Activated naive CD8-positive, alpha-beta T cell treated with anti-CD3 and anti-CD28 coated beads for 36 hours (primary cell): ENCODE data around the gene NBAS. TPM values are rescaled to one million over a fixed set of nuclear protein-coding genes. Genes with fewer than 3 reads are reported as not detected.
A peak's percentile ranks its signal among the peaks of the same experiment; 100 is the strongest.
"Not testable (repeated sequence)": the region's sequence is repeated elsewhere in the genome, so short reads cannot be mapped to it uniquely, and the experiment has no call there.

Experiments used
- DNase-seq: peaks from one replicate; pipeline ENCODE4 v3.0.0; 2021
- H3K27ac Mint-ChIP-seq: one replicate; pipeline ENCODE4 v1.8.0; 2022; ENCODE audit warnings: mild to moderate bottlenecking, moderate library complexity, mixed read lengths
- H3K27me3 Mint-ChIP-seq: one replicate; pipeline ENCODE4 v1.8.0; 2022; ENCODE audit warnings: mild to moderate bottlenecking, mixed read lengths
- H3K36me3 Mint-ChIP-seq: one replicate; pipeline ENCODE4 v1.8.0; 2021; ENCODE audit warnings: mild to moderate bottlenecking, mixed read lengths
- H3K4me1 Mint-ChIP-seq: one replicate; pipeline ENCODE4 v1.8.0; 2021; ENCODE audit warnings: mixed read lengths
- H3K4me3 Mint-ChIP-seq: one replicate; pipeline ENCODE4 v1.8.0; 2022; ENCODE audit warnings: mild to moderate bottlenecking, moderate library complexity, mixed read lengths
- H3K9me3 Mint-ChIP-seq: one replicate; pipeline ENCODE4 v1.8.0; 2022; ENCODE audit warnings: mixed read lengths
- total RNA-seq, 2 experiments: library from RNA; stranded (reverse); gene quantifications; one replicate each; pipeline ENCODE4 v1.2.3, GENCODE V29; 2021

Gene NBAS
- total RNA-seq, 2 experiments from 2014 or later, result 34.1 to 38.2 TPM

DNA sequence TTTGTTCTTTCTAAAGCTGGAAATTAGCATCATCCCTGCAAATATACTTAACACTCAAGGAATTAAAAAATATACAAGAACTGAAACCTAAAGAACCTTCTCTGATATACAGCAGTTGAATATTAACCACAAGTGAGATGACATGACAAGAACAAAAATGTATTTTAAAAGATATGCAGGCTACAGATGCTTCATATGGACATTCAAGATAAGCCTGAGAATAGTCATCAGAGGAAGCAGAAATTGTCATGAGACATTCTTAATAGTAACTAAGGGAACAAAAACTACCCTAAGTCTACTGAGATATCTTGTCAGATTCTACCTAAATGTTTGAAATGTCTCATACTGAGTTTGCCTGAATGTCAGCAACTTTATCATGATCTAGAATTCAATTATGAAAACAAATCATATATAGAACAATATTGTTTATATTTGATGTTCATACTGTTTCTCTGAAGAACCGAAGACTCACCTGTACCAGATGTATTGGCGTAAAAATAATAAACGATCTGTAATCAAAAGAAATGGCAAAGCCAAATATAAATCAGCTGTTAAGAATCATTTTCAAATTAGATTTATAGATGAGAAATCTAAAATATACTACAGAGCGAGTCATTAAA is 4.7 kb downstream of the NBAS start:
- no peak overlapping the region for H3K27ac Mint-ChIP-seq
- no peaks in the 10 kb centered on the region for H3K9me3 Mint-ChIP-seq
- no peak overlapping the region for H3K4me3 Mint-ChIP-seq
- DNase-seq, result no peak
- H3K4me1 Mint-ChIP-seq, result peaks cover 13% of the 10 kb centered on the region
- no peaks in the 10 kb centered on the region for H3K27me3 Mint-ChIP-seq
- peaks cover 3% of the 10 kb centered on the region for H3K36me3 Mint-ChIP-seq

DNA sequence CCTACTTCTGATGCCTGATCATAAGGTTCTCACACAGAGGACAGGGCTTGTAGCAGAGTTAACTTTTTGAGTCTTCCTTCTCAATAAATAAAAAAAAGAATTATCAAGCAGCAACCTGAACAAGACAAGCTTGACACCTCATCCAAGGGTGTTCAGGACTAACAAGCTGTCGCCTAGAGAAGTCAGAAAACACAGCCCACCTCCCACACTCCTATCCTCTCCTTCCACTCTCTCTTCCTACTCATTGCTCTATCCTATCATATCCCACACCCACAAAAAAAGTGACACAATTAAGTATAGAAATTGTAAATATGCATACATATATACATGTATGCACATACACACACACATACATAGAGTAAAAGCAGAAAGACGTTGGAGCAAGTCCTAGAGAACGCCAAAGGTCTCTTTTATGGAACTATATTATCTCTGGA is 5.4 kb downstream of the NBAS start:
- Mint-ChIP-seq H3K4me1 (peaks cover 13% of the 10 kb centered on the region), H3K4me3 (no peak overlapping the region), H3K9me3 (no peaks in the 10 kb centered on the region), H3K27ac (no peak overlapping the region), H3K27me3 (no peaks in the 10 kb centered on the region), H3K36me3 (peaks cover 3% of the 10 kb centered on the region)
- no peak for DNase-seq

DNA sequence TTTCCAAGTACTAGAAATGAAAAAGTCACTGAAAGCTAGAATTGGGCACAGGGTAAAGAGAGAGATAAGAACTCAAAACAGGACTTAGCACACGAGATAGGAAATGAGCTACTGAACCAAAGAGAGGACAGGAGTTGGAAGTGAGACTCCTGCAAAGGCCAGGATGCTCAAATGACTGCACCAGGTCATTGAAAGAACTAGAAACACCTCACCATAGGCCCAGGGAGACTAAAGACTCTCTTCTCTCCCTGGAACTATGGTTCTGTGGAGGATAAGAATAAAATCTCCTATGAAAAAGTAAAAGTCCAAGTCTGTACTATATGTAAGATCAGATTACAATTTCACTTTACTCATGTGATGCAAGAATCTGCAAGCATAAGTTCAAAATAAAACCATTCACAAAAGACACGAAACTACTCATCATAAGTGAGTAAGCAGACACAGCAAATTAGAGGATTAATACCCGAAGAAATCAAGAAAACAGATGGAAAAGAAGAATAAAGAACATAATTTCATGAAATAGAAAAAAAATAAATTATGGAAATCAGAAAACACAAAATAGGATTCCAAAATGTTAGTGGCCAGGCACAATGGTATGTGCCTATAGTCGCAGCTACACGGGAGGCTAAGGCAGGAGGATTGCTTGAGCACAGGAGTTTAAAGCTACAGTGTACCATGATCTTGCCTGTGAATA is 6.5 kb downstream of the NBAS start:
- no peak for DNase-seq
- Mint-ChIP-seq H3K4me1 (peaks cover 10% of the 10 kb centered on the region), H3K27me3 (no peaks in the 10 kb centered on the region), H3K36me3 (peaks cover 3% of the 10 kb centered on the region), H3K4me3 (no peak overlapping the region), H3K9me3 (no peaks in the 10 kb centered on the region), H3K27ac (no peak overlapping the region)

DNA sequence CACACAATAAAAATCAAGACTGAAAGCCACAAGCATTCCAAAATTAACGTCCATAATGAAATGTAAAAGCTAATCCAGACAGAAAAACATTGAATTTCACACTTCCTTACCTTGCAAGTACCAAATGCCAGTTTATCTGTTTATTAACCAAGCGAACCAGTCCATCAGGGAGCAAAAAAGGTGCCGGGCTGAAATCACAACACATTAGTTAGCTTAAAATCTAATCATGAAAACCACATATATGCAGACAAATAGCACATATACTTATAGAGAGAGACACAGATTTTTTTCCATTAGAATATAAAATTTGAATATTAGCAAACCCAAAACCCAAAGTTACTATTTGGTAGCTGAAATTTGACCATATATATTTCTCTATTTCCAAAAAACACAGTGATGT is 7.2 kb downstream of the NBAS start:
- Mint-ChIP-seq H3K36me3 (peaks cover 7% of the 10 kb centered on the region), H3K4me1 (peaks cover 4% of the 10 kb centered on the region), H3K27me3 (no peaks in the 10 kb centered on the region), H3K4me3 (no peak overlapping the region), H3K27ac (no peak overlapping the region), H3K9me3 (no peaks in the 10 kb centered on the region)
- no peak for DNase-seq

DNA sequence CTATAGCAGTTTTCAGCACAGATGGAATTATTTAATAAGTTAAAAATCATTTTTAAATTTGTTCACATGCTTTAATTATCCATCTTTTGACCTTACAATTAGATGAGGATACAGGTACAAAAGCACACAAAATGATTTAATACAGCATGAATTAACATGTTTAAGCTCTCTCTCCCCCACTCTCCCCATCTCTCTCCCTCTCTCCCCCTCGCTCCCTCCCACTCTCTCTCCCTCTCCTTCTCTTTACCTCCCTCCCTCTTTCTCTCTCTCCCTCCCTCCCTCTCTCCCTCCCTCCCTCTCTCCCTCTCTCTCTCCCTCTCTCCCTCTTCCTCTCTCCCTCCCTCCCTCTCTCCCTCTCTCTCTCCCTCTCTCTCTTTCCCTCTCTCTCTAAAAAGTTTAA is 7.6 kb downstream of the NBAS start:
- Mint-ChIP-seq H3K9me3 (no peaks in the 10 kb centered on the region), H3K27me3 (no peaks in the 10 kb centered on the region), H3K4me3 (no peak overlapping the region), H3K27ac (no peak overlapping the region), H3K4me1 (peaks cover 3% of the 10 kb centered on the region), H3K36me3 (peaks cover 7% of the 10 kb centered on the region)
- no peak for DNase-seq

DNA sequence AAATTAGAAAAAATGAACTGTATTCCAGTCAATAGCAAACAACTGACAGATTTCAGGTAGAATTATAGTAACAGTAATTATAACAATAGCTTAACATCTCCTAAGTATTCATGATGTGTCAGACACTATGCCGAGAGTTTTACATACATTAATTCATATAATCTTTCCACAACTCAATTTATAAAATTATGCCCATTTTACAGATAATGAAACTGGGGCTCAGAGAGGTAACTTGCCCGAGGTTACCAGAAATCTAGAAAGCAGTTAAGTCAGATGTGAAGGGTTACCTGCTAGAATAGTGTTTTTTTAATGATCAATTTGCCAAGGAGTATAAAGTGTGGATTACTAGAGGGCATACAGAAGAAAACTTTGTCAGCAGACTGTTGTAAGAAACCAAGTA is 12.2 kb downstream of the NBAS start:
- DNase-seq, result no peak
- H3K9me3 Mint-ChIP-seq, result no peaks in the 10 kb centered on the region
- peaks cover 1% of the 10 kb centered on the region for H3K4me1 Mint-ChIP-seq
- peaks cover 7% of the 10 kb centered on the region for H3K36me3 Mint-ChIP-seq
- no peak overlapping the region for H3K4me3 Mint-ChIP-seq
- H3K27me3 Mint-ChIP-seq, result no peaks in the 10 kb centered on the region
- no peak overlapping the region for H3K27ac Mint-ChIP-seq

DNA sequence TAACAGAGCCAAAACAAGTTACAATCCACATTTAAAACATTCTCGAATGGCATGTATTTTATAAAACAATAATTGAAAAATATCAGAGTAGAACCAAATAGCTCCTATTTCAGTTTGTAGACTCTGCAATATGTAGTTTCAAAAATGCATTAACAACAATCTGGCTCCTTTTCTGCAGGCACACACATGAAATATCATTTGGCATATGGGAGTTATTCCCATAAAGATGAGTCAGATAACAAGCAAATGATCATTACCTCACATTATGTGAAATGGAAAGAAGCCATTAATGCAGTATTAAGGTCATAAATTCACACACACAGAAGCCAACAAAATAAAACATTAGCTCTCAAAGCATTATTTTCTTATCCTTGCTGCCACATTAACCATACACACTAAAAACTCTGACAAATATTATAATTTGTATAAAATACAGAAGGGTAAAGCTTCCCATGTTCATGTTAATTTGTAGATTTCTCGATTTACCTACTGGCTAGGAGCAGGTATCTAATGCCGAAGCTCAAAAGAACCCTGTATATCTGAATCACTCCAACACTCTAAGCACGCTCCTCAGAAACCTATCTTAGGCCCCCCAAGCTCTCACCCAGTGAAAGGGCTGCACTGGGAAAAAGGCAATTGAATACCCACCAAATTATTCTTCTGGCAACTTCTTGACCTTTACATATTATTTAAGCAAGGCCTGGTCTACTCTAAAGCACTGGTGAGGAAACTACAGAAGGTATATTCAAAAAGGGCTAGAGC is 13.8 kb downstream of the NBAS start:
- H3K4me1 Mint-ChIP-seq, result peaks cover 3% of the 10 kb centered on the region
- no peak overlapping the region for H3K4me3 Mint-ChIP-seq
- H3K9me3 Mint-ChIP-seq, result no peaks in the 10 kb centered on the region

DNA sequence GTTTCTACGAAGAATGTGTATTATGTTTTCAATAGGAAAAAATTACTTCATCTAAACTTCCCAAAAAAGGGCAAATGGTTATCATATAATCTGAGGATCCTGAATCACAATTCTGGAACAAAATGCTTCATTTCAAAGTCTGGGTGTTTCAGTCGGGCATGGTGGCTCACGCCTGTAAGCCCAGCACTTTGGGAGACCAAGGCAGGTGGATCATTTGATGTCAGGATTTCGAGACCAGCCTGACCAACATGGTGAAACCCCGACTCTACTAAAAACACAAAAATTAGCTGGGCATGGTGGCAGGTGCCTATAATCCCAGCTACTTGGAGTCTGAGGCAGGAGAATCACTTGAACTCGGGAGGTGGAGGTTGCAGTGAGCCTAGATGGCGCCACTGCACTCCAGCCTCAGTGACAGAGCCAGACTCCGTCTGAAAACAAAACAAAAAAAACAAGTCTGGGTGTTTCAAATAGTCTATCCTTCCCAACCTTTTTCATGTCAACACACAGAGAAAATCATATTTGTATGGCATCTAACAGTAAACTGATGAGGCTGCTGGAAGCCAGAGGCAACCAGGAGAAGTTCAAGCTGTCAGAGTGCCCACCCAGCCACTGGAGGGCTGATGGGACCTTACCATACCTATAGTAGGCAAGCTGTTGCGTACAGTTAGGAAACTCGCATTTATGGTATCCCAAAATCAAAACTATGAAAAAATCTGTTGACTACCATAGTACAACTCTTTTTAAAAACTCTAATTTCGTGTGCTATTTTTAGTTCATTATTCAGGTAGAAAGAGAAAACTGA is 14.6 kb downstream of the NBAS start:
- H3K4me1 Mint-ChIP-seq, result peaks cover 3% of the 10 kb centered on the region
- no peaks in the 10 kb centered on the region for H3K9me3 Mint-ChIP-seq
- DNase-seq, result no peak
- peaks cover 6% of the 10 kb centered on the region for H3K36me3 Mint-ChIP-seq
- no peak overlapping the region for H3K4me3 Mint-ChIP-seq
- H3K27ac Mint-ChIP-seq, result no peak overlapping the region
- no peaks in the 10 kb centered on the region for H3K27me3 Mint-ChIP-seq

More for the DNA sequence above, 13.8 kb downstream of the NBAS start:
- DNase-seq, result no peak
- Mint-ChIP-seq H3K27ac (no peak overlapping the region), H3K36me3 (peaks cover 6% of the 10 kb centered on the region), H3K27me3 (no peaks in the 10 kb centered on the region)

DNA sequence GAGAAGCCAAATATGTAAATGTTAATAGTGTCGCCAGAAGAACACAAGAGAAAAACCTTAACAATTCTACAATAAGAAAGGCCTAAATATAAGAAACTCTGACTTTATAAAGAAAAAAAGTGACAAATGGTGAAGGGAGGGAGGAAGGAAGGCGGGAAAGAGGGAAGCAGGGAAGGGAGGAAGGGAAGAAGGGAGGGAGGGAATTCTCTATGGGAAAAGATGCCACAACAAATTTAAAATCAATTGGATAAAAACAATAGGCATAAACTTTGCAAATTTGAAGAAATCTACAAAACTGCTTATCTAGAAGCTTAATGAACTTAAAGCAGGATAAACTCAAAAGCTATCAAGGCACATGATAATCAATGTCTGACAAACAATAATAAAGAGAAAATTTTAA is 16.9 kb downstream of the NBAS start:
- no peak overlapping the region for H3K4me3 Mint-ChIP-seq

DNA sequence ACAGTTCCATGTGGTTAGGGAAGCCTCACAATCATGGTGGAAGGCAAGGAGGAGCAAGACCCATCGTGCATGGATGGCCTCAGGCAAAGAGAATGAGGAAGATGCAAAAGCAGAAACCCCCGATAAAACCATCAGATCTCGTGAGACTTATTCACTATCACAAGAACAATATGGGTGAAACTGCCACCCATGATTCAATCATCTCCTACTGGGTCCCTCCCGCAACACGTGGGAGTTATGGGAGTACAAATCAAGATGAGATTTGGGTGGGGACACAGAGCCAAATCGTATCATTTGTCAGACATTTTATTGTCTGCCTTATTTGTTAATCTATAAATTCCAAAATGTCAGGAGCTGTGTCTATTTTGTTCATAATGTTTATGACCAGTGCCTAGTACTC is 17.6 kb downstream of the NBAS start:
- H3K4me1 Mint-ChIP-seq, result peaks cover 8% of the 10 kb centered on the region
- peaks cover 12% of the 10 kb centered on the region for H3K36me3 Mint-ChIP-seq
- no peaks in the 10 kb centered on the region for H3K27me3 Mint-ChIP-seq
- H3K27ac Mint-ChIP-seq, result no peak overlapping the region
- no peak overlapping the region for H3K4me3 Mint-ChIP-seq
- no peak for DNase-seq
- H3K9me3 Mint-ChIP-seq, result no peaks in the 10 kb centered on the region

More for the DNA sequence above, 16.9 kb downstream of the NBAS start:
- Mint-ChIP-seq H3K27me3 (no peaks in the 10 kb centered on the region), H3K9me3 (no peaks in the 10 kb centered on the region), H3K4me1 (peaks cover 6% of the 10 kb centered on the region), H3K36me3 (peaks cover 12% of the 10 kb centered on the region), H3K27ac (no peak overlapping the region)
- DNase-seq, result no peak

DNA sequence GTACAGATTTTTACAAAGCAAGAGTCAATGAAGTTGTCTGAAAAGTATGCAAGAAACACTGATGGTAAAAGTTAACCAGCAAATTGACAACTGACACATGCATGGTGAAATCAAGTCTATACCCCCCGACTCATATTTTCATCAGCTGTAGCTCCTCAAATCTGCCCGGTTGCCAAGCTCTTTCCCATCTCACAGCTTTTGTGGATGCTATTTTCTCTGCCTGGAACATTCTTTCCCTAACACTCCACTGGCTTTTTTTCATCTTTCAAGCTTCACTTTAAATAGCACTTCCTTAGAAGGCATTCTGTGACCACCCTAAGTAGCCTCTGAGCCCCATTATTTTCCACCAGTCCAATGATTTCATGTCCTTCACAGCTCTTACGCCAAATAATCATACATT is 18.1 kb downstream of the NBAS start:
- no peaks in the 10 kb centered on the region for H3K9me3 Mint-ChIP-seq
- no peak overlapping the region for H3K4me3 Mint-ChIP-seq
- no peak overlapping the region for H3K27ac Mint-ChIP-seq
- peaks cover 8% of the 10 kb centered on the region for H3K4me1 Mint-ChIP-seq
- DNase-seq, result no peak
- no peaks in the 10 kb centered on the region for H3K27me3 Mint-ChIP-seq
- H3K36me3 Mint-ChIP-seq, result peaks cover 12% of the 10 kb centered on the region

DNA sequence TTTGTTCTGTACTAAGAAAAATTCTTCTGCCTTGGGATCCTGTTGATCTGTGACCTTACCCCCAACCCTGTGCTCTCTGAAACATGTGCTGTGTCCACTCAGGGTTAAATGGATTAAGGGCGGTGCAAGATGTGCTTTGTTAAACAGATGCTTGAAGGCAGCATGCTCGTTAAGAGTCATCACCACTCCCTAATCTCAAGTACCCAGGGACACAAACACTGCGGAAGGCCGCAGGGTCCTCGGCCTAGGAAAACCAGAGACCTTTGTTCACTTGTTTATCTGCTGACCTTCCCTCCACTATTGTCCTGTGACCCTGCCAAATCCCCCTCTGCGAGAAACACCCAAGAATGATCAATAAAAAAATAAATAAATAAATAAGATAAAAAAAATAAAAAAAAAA is 18.9 kb downstream of the NBAS start:
- not testable (repeated sequence) for H3K27me3 Mint-ChIP-seq, H3K4me3 Mint-ChIP-seq, H3K4me1 Mint-ChIP-seq, H3K9me3 Mint-ChIP-seq, DNase-seq, H3K27ac Mint-ChIP-seq
- H3K36me3 Mint-ChIP-seq, result peaks cover 14% of the 10 kb centered on the region

DNA sequence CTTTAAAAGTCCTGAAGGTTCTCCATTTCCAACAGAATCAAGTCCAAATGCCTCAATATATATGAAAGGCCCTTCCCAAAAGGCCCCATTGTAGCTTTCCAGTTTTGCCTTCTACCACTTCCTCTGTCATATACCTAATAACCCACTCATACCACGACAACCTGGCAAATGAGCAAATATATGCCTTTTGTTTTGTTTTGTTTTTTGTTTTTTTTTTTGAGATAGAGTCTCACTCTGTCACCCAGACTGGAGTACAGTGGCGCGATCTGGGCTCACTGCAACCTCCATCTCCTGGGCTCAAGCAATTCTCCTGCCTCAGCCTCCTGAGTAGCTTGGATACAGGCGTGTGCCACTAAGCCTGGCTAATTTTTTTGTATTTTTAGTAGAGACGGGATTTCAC is 20.6 kb downstream of the NBAS start:
- H3K4me3 Mint-ChIP-seq, DNase-seq, H3K9me3 Mint-ChIP-seq, H3K27me3 Mint-ChIP-seq: not testable (repeated sequence)
- Mint-ChIP-seq H3K4me1 (peaks cover 10% of the 10 kb centered on the region), H3K27ac (peak overlapping the region; percentile 26), H3K36me3 (peaks cover 16% of the 10 kb centered on the region)

DNA sequence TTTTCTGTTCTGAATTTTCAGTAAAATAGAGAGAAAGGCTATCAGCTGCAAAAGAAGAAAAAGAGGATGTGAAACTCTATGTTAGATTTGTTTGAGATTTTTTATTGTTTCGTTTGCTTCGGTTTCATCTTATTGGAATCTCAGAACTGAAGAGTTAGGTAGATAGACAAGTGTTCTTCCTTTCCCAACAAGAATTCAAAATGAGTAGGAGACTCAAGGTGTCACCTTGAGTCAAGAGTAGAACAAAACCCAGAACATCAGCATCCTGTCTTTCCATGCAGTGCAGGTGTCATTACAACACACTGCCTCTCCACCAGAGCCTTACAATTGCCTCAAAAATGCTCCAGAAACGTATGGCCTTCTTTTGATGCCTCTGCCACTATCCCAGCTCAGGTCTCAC is 21.1 kb downstream of the NBAS start:
- Mint-ChIP-seq H3K4me1 (peaks cover 10% of the 10 kb centered on the region), H3K27ac (peak overlapping the region; percentile 26), H3K4me3 (no peak overlapping the region), H3K9me3 (no peaks in the 10 kb centered on the region), H3K36me3 (peaks cover 16% of the 10 kb centered on the region), H3K27me3 (no peaks in the 10 kb centered on the region)
- no peak for DNase-seq

DNA sequence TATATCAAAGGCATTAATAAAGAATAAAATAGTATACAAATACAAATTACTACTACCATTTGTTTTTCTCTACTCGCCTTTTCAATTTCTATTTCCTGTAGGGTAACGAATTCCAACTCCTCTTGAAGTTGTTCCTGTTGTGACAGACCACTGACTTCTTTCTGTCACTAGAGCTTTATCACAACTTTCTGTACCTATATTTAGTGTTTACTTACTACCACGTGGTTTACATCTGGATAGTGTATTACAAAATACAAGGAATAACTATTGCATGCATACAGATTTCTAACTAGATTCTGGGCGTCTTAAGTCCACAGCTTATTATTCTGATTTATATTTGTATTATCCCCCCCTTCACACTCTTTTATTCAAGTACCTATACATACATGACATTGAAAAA is 22.3 kb downstream of the NBAS start:
- Mint-ChIP-seq H3K27me3 (no peaks in the 10 kb centered on the region), H3K36me3 (peaks cover 16% of the 10 kb centered on the region), H3K9me3 (no peaks in the 10 kb centered on the region), H3K4me1 (peaks cover 10% of the 10 kb centered on the region), H3K27ac (no peak overlapping the region), H3K4me3 (no peak overlapping the region)
- no peak for DNase-seq
